ENCODE results near the gene ALX3. TPM values are rescaled to one million over a fixed set of nuclear protein-coding genes. Genes with fewer than 3 reads are reported as not detected.

Gene ALX3
- total and polyA plus RNA-seq, 2 of the 8 experiments (the other 6 are each of a cell fraction or from before 2014, with no cell fraction given) = 0.20 TPM; not detected in 1

DNA sequence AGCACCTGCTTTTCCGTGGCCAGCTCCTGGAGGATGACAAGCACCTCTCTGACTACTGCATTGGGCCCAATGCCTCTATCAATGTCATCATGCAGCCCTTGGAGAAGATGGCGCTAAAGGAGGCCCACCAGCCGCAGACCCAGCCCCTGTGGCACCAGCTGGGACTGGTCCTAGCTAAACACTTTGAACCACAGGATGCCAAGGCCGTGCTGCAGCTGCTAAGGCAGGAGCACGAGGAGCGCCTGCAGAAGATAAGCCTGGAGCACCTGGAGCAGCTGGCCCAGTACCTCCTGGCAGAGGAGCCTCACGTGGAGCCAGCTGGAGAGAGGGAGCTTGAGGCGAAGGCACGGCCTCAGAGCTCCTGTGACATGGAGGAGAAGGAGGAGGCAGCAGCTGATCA, 42.2 kb upstream of the ALX3 start (continued):
- TF ChIP-seq CBX8 (IDR thresholded peaks at IDR 0.05; ENCODE audit: borderline replicate concordance, low read depth, low read length) = no peak
- no peak for TF ChIP-seq RXRA (IDR thresholded peaks at IDR 0.05; ENCODE audit: insufficient read depth, low read depth, low read length)
- TF ChIP-seq SAP30 (IDR thresholded peaks at IDR 0.05; ENCODE audit: insufficient read depth, insufficient replicate concordance, low read length) = no peak
- TF ChIP-seq RBBP5 (IDR thresholded peaks at IDR 0.05; ENCODE audit: borderline replicate concordance, low read depth, low read length) = no peak
- TF ChIP-seq YY1 (IDR thresholded peaks at IDR 0.05; ENCODE audit: low read depth, low read length) = no peak

All from H1 (cell line).